Measurements from ENCODE around the gene SLC9A3.

The SLC9A3 gene

DNA sequence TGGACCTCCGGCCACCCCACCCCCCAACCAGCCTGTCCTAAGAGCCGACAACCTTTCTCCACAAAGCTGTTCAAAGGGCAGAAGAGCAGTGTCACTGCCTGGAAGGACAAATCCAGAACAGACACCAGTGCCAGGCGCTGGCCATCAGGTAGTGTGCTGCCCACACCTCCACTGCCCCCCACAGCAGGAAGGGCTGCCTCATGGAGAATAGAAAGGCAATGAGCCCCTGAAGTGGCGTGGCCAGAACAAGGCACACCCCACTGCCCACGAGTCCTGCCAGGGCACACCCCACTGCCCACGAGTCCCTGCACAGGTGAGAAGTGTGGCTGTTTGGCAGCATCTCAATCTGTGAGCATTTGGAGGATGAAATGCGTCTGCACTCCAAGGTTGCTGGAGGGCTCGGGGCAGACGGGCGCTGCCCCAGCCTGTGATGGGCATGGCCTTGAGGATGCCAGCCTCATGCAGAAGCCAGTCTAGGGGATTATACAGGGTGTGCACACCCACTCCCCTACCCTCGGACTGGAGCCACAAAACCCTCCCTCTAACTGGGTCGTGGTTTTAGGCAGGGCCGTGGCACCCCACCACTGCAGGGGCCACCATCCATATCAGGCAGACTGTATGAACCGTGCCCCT is 2.3 kb upstream of the SLC9A3 start:
- DNase-seq (ENCODE audit: low read depth in 1 of 2, low spot score in 1 of 2), result no peak

DNA sequence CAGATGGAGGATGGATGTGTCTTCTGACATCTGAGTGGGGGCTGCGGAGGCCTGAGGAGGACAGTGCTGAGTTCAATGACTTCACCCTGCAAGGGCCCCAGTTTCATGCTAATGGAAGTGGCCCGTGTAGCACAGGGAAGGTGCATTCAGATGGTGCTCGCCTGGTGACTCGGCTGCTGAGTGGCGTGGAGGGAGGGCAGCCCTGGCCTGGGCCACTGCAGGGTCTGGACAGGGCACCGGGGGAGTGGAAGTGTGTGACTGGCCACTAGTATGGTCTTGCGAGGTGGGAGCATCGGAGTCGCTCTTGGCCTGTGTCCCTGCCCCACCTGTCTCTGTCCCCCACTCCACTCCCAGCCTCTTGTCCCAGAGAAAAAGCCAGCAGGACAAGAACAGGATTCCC is 1.7 kb upstream of the SLC9A3 start:
- no peak for DNase-seq (ENCODE audit: low read depth in 1 of 2, low spot score in 1 of 2)

DNA sequence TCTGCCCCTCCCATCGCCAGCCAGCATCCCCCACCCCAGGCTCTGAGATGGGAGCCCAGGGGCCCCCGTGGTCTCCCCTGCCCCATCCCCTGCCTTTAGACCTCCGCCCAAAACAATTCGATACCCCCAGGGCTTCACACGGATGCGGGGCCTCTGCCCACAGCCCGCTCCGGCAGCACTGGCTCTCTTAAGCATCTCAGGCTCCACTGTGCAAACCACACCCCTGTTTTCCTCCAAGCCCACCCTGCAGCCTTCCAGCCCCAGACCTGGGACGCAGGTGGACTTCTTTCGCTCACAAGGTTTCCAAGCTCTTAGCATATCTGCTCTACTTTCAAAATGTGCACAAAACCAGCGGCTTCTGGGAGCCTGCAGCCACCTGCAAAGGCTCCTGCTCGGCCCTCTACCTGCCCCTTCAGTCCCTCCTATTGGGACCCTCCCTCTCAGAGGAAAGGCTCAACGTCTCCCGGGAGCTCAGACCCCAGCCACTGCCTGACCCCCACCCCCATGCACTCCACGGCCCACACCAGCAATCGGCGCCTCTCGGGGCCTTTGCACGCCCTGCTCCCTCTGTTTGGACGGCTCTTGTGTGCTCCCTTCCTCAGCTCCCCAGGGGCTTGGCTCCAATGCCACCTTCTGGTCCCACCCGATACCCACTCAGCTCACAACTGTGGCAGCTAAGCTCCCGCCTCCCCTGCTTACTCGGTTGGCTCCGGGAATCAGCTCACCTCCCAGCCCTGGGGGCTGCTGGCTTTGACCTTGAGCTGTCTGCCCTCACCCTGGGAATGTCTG is 918 bp upstream of the SLC9A3 start:
- DNase-seq (ENCODE audit: low read depth in 1 of 2, low spot score in 1 of 2), result no peak

DNA sequence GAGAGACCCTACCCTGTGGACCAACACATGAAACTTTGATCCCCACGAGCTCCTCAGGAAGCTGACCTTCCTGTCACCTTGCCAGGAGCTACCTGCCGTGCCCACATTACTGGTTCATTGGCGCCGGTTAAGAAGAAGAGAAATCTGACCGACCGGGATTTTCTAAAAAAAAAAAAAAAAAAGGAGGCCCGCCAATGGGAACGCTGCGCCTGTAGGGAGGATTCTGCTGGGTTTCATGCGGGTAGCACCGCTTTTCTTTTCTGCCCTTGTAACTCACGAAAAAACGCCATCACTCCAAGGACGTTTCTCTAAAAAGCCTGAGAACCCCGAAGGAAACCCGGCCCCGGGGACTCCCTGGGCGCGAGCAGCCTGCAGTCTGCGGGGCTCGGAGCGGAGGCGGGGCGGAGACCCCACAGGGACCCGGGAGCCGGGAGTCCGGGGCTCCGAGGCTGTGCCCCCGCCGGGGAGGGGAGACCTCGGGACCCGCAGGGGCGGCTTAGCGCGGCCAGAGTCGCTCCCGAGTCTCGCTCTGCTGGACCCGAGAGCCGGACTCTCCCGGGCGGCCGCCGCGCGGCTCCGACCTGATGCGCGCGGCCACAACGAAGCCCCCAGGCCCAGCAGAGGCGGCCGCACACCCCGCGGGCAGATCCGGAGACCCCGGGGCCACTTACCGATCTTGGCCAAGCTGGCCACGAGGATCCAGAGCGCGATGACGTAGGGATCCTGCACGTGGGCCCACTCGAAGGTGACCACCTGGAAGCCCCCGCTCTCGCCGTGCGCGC is 617 bp downstream of the SLC9A3 start:
- DNase-seq (ENCODE audit: low read depth in 1 of 2, low spot score in 1 of 2), result no peak

DNA sequence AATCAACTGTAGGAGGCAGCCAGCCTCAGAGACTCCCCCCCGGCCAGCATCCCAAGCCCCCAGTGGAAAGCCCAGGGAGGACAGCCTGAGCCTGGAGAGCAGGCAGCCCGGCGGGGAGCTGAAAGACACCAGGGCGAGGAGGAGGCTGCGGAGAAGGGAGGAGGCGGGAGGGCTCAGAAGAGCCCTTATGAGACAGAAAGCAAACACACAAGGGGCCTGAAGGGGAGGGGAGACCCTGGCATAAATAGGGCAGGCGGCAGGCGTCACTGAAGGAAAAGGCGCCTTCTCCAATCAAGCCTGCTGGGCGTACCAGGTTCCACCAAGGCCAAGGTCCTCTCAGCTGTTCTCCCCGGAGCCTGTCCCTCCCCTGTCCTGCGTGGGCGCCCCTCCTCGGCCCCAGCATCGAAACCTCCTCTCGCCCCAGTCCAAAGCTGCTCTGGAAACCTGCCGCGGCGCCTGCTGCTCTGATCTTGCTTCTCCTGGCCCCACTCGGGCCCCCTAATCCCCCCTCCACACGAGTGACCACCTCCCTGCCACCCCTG is 1.3 kb downstream of the SLC9A3 start:
- DNase-seq (ENCODE audit: low read depth in 1 of 2, low spot score in 1 of 2), result no peak

DNA sequence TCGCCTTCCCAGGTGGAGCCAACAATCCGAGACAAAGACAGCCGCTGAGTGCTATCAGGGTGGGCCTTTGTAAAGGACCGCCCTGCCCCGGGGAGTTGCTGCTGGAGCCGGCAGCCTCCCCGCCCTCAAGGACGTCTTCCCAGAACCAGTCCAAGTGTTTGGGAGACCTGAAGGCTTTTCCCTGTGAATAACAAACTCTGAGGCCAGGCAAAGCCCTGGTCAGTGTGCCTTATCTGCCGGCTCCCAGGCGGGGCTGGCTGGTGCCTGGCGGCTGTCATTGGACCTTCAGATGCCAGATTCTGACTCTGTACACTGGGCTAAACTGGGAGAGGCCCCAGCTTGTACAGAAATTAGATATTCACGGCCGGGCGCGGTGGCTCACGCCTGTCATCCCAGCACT is 2.1 kb downstream of the SLC9A3 start:
- no peak for DNase-seq (ENCODE audit: low read depth in 1 of 2, low spot score in 1 of 2)

DNA sequence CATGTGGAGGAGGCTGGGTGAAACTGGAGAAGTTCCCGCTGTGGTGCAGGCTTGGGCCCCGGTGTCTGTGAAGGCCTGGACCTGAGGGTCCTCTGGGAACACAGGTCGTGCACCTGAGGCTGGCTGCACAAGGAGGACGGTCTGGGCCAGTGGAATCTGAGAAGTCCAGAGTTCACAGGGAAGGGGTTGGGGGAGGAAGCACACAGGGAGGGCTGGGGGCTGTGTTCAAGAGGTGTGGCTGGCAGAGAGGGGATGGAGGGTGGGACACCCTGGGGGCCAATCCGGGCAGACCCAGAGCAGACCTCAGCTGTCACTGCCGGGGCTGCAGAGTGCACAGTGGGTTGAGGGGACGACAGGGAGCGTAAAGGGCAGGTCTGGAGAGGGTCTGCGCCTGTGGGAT is 2.6 kb downstream of the SLC9A3 start:
- no peak for DNase-seq (ENCODE audit: low read depth in 1 of 2, low spot score in 1 of 2)

DNA sequence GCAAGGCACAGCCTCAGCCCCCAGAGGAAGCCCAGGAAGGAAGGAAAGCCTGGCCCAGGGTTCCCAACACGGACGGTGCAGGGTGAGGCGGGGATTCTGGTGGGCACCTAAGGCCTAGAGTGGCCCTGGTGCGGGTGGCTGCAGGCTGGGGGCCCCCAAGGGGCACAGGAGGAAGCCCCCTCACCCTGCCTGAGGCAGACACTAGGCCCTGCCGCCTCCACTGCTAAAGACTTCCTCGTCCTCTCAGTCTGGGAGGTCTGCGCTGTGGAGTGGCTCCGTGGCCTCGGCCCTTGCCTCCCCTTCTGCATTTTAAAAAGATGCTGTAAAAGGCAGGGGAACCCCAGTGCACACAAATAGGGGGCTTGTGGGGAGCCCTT is 3.4 kb downstream of the SLC9A3 start:
- DNase-seq (ENCODE audit: low read depth in 1 of 2, low spot score in 1 of 2), result no peak

DNA sequence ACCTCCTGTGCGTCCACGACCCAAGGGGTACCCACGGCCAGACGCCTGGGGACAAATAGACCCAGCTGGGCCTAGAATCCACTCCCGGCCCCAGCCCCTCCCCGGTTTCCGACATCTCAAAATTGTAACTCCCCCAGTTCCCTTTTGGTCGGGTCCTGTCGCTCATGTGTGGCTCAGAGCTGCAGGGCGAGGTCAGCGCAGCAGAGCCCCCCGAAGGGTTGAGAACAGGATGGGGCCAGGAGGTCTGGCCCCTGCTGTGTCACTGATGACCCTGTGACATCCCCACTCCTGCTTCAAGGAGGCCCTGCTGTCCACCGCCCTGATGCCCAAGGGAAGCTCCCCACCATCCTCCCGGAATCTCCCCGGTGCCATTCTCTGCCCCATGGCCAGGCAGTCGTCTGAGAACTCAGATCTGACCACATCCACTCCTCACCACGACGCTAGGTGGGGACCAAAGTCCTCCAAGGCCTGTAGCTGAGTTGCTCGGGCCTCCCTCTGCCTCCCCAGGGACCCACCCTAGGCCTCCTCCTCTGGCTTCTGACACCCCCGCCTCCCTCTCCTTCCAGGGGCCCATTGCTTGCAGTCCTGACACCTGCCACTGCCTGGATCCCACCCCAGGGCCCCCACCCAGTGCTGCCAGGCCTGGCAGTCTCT is 3.9 kb downstream of the SLC9A3 start:
- no peak for DNase-seq (ENCODE audit: low read depth in 1 of 2, low spot score in 1 of 2)

DNA sequence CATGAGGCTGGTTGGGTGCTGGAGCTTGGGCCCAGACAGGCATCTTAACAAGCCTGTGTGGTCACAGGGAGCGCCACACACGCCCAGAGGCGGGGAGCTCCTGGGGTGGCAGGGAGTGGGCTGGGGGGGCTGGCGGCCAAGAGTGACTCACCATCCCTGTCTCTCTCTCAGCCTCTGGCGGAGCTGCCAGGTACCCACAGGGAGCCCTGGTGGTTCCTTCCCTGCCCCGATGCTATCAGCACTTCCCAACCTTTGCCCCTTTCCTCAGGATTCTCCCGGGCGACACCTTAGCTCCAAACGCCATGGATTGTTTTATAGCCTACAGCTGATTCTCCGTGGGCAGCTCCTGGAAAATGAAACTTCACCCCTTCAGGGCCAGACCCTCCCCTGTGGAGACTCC is 5.5 kb downstream of the SLC9A3 start:
- DNase-seq (ENCODE audit: low read depth in 1 of 2, low spot score in 1 of 2), result no peak

DNA sequence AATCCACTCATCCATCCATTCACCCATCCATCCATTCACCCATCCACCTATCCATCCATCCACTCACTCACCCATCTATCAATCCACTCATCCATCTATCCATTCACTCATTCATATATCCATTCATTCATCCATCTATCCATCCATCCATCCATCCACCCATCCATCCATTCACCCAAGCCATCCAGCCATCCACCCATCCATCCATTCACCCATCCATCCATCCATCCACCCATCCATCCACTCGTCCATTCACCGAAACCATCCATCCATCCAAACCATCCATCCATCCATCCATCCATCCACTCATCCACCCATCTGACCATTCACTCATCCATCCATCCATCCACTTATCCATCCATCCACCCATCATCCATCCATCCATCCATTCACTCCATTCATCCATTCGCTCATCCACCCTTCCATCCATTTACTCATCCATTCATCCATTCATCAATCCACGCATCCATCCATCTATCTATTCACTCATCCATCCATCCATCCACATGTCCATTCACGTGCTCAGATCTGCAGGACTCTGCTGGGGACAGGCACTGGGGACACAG is 6.6 kb downstream of the SLC9A3 start:
- DNase-seq (ENCODE audit: low read depth in 1 of 2, low spot score in 1 of 2), result no peak

DNA sequence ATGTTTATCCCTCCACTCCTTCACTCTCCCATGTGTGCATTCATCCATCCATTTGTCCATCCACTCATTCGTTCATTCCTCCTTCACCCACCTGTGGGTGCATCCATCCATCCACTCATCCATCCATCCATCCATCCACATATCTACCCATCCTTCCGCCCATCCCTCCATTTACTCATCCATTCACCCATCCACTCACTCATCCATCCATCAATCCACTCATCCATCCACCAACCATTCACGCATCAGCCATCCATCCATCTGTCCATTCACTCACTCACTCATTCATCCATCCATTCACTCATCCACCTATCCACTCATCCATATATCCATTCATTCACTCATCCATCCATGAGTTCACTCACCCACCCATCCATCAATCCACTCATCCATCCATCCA is 7.3 kb downstream of the SLC9A3 start:
- no peak for DNase-seq (ENCODE audit: low read depth in 1 of 2, low spot score in 1 of 2)

DNA sequence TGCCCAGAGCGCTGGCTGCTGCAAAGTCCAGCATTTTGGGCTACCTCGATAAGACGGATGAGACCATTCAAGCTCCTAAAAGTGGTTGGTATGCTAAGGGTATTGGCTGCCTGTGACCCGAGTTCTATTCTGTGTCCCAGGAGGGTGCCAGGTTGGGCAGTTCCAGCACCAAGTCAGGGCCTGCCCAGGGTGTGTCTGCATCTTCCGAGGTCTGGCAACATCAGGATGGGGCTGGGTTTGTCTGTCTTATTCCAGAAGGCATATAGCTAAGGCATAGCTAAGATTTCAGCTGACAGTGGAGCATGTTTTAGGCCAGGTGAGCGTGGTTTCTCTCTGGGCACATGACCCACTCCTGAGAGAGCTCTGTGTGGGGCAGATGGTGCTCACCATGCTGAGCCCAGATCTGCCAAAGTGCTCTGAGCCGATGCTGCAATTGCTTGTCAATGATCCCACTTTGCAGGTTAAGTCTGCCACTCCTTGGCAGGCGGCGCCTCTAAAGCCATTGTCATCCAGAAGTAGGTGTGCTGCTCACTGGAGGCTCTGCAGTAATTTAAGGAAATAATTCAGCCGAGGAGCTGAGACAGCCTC is 7.8 kb downstream of the SLC9A3 start:
- DNase-seq (ENCODE audit: low read depth in 1 of 2, low spot score in 1 of 2), result no peak

DNA sequence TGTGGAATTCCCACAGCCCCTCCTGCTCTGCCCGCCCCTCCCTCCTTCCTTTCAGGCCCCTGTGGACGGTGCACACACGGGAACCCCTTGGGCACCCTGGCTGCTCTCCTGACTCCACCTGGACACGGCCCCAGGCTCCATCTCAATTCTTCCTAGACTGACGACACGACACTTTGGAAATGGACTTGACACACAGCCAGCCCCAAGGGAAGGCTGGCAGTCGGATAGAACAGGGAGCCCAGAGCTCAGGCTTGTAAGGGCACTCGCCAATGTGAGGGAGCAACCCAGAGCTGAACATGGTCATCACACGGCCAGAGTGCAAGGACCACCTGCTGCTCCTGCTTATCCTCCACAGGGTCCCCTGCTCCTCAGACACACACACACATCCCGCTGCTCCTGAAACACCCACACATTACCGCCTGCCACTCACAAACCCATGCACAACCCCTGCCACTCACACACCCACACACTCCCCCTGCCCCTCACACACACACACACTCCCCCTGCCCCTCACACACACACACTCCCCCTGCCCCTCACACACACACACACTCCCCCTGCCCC is 8.9 kb downstream of the SLC9A3 start:
- DNase-seq (ENCODE audit: low read depth in 1 of 2, low spot score in 1 of 2), result no peak

DNA sequence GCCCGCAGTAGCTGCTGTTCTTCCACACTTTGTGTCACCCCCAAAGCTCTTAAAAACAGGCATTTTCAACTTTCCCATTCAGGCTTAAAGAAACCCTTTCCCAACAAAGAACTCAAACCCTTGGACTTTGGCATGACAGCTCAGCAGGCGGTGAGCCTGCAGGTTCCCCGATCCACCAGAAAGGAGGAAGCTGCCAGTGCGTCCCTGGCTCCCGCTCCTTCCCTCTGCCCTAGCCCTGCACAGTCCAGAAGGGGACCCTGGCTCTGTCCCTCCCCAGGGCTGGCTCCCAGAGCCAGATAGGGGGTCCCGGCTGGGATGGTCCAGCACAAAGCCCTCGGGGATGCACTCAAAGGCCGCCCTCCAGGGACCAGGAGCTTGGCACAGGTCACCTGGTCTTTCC is 9.6 kb downstream of the SLC9A3 start:
- no peak for DNase-seq (ENCODE audit: low read depth in 1 of 2, low spot score in 1 of 2)

DNA sequence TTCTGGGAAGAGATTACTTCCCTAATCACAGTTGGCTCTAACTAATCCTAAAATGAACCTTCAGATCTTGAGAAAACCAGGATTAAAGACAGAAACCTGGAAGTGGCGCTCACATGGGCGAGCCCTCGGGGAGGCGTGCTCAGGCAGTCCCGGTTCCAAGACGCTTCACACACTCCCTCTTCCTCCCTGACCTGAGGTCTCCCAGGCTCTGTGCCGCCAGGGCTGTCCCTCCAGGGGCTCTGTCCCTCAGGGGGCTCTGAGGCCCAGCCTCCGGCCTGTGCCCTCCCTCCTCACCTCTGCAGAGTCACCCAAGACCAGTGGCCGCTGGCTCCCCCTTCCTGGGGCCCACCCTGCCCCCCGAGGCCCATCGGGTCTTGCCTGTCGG is 10.2 kb downstream of the SLC9A3 start:
- DNase-seq (ENCODE audit: low read depth in 1 of 2, low spot score in 1 of 2), result no peak

DNA sequence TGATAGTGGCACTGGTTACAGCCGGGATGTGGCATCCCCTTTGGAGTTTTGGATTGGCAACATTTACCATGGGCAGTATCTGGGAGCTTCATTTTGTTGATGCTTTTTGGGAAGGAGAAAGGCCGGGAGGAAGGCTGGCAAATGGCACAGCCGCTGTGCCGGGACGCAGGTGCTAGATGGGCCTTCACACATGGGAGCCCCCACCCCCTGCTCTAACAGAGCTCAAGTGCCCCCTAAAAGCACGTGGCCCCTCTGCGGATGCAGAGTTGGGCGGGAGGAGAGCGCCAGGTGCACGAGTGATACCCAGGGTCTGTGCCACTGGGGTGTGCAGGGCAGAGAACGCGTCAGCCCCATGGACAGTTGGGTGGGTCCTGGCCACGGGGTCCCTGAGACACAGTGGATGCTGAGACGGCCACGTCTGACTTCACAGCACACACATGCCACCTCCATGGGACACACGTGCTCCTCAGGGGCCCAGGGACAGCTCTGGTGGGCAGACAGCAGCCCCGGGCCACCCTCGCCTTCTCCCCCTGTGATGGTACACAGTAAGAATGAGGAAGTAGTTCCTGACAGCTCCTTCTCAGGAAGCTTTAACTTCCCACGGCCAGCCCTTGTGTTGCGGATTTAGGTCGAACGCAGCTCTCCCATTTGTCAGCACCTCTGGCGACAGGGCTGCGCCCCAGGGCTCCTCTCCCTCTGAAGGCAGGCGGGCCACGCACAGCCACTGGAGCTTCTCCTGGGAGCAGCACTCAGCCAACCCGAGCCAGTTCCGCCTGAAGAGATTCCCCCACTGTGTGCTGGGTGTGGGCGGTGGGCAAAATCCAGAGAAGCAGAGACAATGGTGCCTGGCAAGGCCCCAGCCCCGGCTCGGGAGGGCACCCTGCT is 10.8 kb downstream of the SLC9A3 start:
- no peak for DNase-seq (ENCODE audit: low read depth in 1 of 2, low spot score in 1 of 2)

DNA sequence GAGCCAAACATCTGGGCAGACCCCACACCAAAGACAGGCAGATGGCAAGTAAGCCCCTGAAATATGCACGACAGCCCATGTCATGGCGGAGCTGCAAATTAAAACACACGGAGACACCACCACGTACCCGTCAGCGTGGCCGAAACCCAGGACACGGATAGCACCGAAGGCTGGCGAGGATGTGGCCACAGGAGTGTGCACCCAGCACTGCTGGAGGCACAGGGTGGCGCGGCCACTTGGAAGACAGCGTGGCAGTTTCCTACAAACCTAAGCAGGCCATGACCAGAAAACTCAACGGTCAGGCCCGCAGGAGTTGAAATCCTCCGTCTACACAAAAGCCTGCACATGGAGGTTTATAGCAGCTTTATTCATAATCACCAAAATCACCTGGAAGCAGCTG is 12.8 kb downstream of the SLC9A3 start:
- no peak for DNase-seq (ENCODE audit: low read depth in 1 of 2, low spot score in 1 of 2)

DNA sequence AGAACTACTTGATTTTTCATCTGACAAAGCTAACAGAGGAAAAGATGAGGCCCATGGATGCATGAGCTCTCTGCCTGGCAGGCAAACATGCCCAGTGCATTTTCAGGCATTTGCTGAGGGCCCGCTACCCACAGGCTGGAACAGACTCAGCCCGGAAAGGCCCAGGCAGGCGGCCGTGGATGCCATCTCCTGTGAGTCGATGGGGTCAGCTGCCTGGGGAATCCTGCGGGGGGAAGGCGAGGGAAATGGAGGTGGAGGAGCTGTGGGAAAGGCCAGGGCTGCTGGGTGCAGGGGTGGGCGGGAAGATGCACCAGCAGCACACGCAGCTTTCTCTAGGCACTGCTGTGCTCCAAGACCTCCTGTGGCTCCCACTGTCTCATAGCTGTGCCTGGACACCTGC is 13.7 kb downstream of the SLC9A3 start:
- no peak for DNase-seq (ENCODE audit: low read depth in 1 of 2, low spot score in 1 of 2)

All from activated CD4-positive, alpha-beta T cell treated with anti-CD3 and anti-CD28 coated beads, Interleukin-2, amount 50 U/mL, for 24 hours (primary cell).